H1 (cell line): ENCODE data around the gene LRRC4. TPM values are rescaled to one million over a fixed set of nuclear protein-coding genes. Genes with fewer than 3 reads are reported as not detected.

ENCODE experiments used
- CTCF ChIA-PET: fragments of 300-600 bp; sonication (Branson Sonifier 250); formaldehyde crosslinking; loops from one replicate; lab custom pipeline; 2021; ENCODE audit not compliant: partially characterized antibody; lab: Charles Lee
- POLR2A ChIA-PET: fragments of 300-600 bp; sonication (Branson Sonifier 250); formaldehyde crosslinking; loops from one replicate; lab custom pipeline; 2021; ENCODE audit warnings: inconsistent platforms; ENCODE audit not compliant: partially characterized antibody; lab: Charles Lee
- DNase-seq, 2 experiments: peaks; one replicate each; pipeline versions ENCODE4 v3.0.0 to v3.0.0-alpha.2; 2010 to 2022; ENCODE audit warnings: low spot score in 2 of 2, low read depth in 1 of 2, mixed read lengths in 1 of 2
- FAIRE-seq: peaks from 2 replicates; lab custom pipeline; 2011; peaks lifted over from hg19 to GRCh38; lab: Jason Lieb, UNC
- H2AFZ ChIP-seq: 2 replicates; pipeline ENCODE4 v1.8.1; 2012; ENCODE audit warnings: low read length, inconsistent platforms
- H2AK5ac ChIP-seq: 2 replicates; pipeline ENCODE4 v1.6.1; 2013; ENCODE audit warnings: low read depth, low read length
- H2BK120ac ChIP-seq: replicated peaks from 2 replicates; pipeline ENCODE3; 2013; ENCODE audit warnings: low read depth, low read length, inconsistent platforms
- H2BK12ac ChIP-seq: 2 replicates; pipeline ENCODE4 v1.6.1; 2013; ENCODE audit warnings: low read depth, low read length
- H2BK15ac ChIP-seq: 2 replicates; pipeline ENCODE4 v1.6.1; 2013; ENCODE audit warnings: low read length
- H2BK20ac ChIP-seq: 2 replicates; pipeline ENCODE4 v1.6.1; 2013; ENCODE audit warnings: low read length
- H2BK5ac ChIP-seq: 2 replicates; pipeline ENCODE4 v1.6.1; 2013; ENCODE audit warnings: low read depth, low read length
- H3K14ac ChIP-seq: 2 replicates; pipeline ENCODE4 v1.6.1; 2013; ENCODE audit warnings: inconsistent platforms; ENCODE audit not compliant: insufficient read length
- H3K18ac ChIP-seq: 2 replicates; pipeline ENCODE4 v1.6.1; 2013; ENCODE audit warnings: low read length; ENCODE audit errors: extremely low read depth
- H3K23ac ChIP-seq: 2 replicates; pipeline ENCODE4 v1.6.1; 2013; ENCODE audit warnings: inconsistent platforms; ENCODE audit not compliant: insufficient read length
- H3K23me2 ChIP-seq: 2 replicates; pipeline ENCODE4 v1.6.1; 2013; ENCODE audit warnings: low read depth, low read length
- H3K27ac ChIP-seq: 2 replicates; pipeline ENCODE4 v1.6.1; 2011; ENCODE audit warnings: low read depth, low read length, inconsistent platforms
- H3K27me3 ChIP-seq, 4 experiments: replicated peaks in 1 of 4; 1 replicate in 1 of 4; 2 replicates in 3 of 4; pipeline versions ENCODE4 v1.6.1 to v1.8.1; 2011 to 2013; ENCODE audit warnings: low read length in 3 of 4, mild to moderate bottlenecking in 3 of 4, inconsistent platforms in 2 of 4, mixed read lengths in 2 of 4, moderate library complexity in 1 of 4; ENCODE audit not compliant: control insufficient read depth in 3 of 4, insufficient read depth in 3 of 4; ENCODE audit errors: extremely low read depth in 1 of 4
- H3K36me3 ChIP-seq, 4 experiments: 2 replicates each; pipeline versions ENCODE4 v1.6.1 to v1.8.1; 2011 to 2013; ENCODE audit warnings: mild to moderate bottlenecking in 4 of 4, low read length in 3 of 4, moderate library complexity in 2 of 4, control low read depth in 1 of 4, inconsistent platforms in 1 of 4; ENCODE audit not compliant: insufficient read depth in 4 of 4, control insufficient read depth in 2 of 4
- H3K4ac ChIP-seq: replicated peaks from 2 replicates; pipeline ENCODE3; 2013; ENCODE audit warnings: low read length, low read depth, mixed read lengths, inconsistent platforms; ENCODE audit not compliant: insufficient read length
- H3K4me1 ChIP-seq, 4 experiments: replicated peaks in 1 of 4; 1 replicate in 1 of 4; 2 replicates in 3 of 4; pipeline versions ENCODE4 v1.6.1 to v1.8.1; 2011 to 2013; ENCODE audit warnings: low read length in 3 of 4, inconsistent platforms in 2 of 4, mixed read lengths in 1 of 4; ENCODE audit not compliant: insufficient read depth in 4 of 4, control insufficient read depth in 3 of 4
- H3K4me2 ChIP-seq, 2 experiments: 2 replicates each; pipeline versions ENCODE4 v1.6.1 to v1.8.1; 2011 to 2013; ENCODE audit warnings: low read depth in 2 of 2, low read length in 2 of 2, control low read depth in 1 of 2, inconsistent platforms in 1 of 2, mild to moderate bottlenecking in 1 of 2; ENCODE audit not compliant: insufficient read depth in 1 of 2
- H3K4me3 ChIP-seq, 4 experiments: fragments of 200-600, 300-600 bp in 1 of 4; sonication (generic), shearing (Covaris generic), sonication (Bioruptor Twin) in 1 of 4; 2 replicates each; pipeline versions ENCODE4 v1.5.1 to v1.8.1; 2011 to 2016; ENCODE audit warnings: low read length in 4 of 4, low read depth in 3 of 4, control low read depth in 2 of 4, inconsistent platforms in 2 of 4, mild to moderate bottlenecking in 2 of 4, mixed read lengths in 1 of 4, moderate library complexity in 1 of 4; ENCODE audit not compliant: insufficient read depth in 2 of 4; ENCODE audit errors: extremely low read depth in 1 of 4
- H3K56ac ChIP-seq: replicated peaks from 2 replicates; pipeline ENCODE3; 2013; ENCODE audit warnings: low read depth, mild to moderate bottlenecking, mixed read lengths, low read length, inconsistent platforms; ENCODE audit not compliant: insufficient read length
- H3K79me1 ChIP-seq: 2 replicates; pipeline ENCODE4 v1.6.1; 2013; ENCODE audit warnings: low read depth, low read length, control low read depth
- H3K79me2 ChIP-seq, 2 experiments: 2 replicates each; pipeline versions ENCODE4 v1.6.1 to v1.8.1; 2012 to 2013; ENCODE audit warnings: low read length in 2 of 2, mild to moderate bottlenecking in 2 of 2, inconsistent platforms in 1 of 2; ENCODE audit not compliant: insufficient read depth in 2 of 2, control insufficient read depth in 1 of 2
- H3K9ac ChIP-seq, 4 experiments: replicated peaks in 1 of 4; 1 replicate in 1 of 4; 2 replicates in 3 of 4; pipeline versions ENCODE4 v1.6.1 to v1.8.1; 2011 to 2013; ENCODE audit warnings: low read depth in 3 of 4, low read length in 3 of 4, control low read depth in 2 of 4, mild to moderate bottlenecking in 2 of 4, moderate library complexity in 2 of 4, inconsistent platforms in 1 of 4; ENCODE audit errors: extremely low read depth in 1 of 4
- H3K9me3 ChIP-seq, 2 experiments: 2 replicates each; pipeline versions ENCODE4 v1.6.1 to v1.8.1; 2012 to 2013; ENCODE audit warnings: mild to moderate bottlenecking in 2 of 2, moderate library complexity in 2 of 2, control low read depth in 1 of 2, inconsistent platforms in 1 of 2, low read depth in 1 of 2, low read length in 1 of 2, mixed read lengths in 1 of 2; ENCODE audit not compliant: insufficient read depth in 2 of 2
- H4K20me1 ChIP-seq, 2 experiments: replicated peaks in 1 of 2; 2 replicates each; pipeline versions ENCODE3 to v1.8.1; 2011 to 2013; ENCODE audit warnings: inconsistent platforms in 2 of 2, low read length in 2 of 2, mild to moderate bottlenecking in 1 of 2; ENCODE audit not compliant: insufficient read depth in 2 of 2, control insufficient read depth in 1 of 2
- H4K5ac ChIP-seq: 2 replicates; pipeline ENCODE4 v1.6.1; 2013; ENCODE audit warnings: low read length, low read depth, mixed read lengths, inconsistent platforms; ENCODE audit not compliant: insufficient read length
- H4K8ac ChIP-seq: 2 replicates; pipeline ENCODE4 v1.8.0; 2013; ENCODE audit warnings: mild to moderate bottlenecking, moderate library complexity, low read length, inconsistent platforms; ENCODE audit not compliant: insufficient read depth; ENCODE audit errors: extremely low read depth
- H4K91ac ChIP-seq: replicated peaks from 2 replicates; pipeline ENCODE3; 2013; ENCODE audit warnings: low read length, mixed read lengths, inconsistent platforms; ENCODE audit not compliant: insufficient read length
- BCL11A ChIP-seq, 2 experiments: IDR thresholded peaks; one replicate each; pipeline ENCODE4 v1.6.1; 2011; ENCODE audit warnings: low read depth in 2 of 2, low read length in 2 of 2, mild to moderate bottlenecking in 2 of 2
- KDM1A ChIP-seq: fragments of 200-600, 300-600 bp; sonication (generic); IDR thresholded peaks from 2 replicates; pipeline ENCODE4 v1.7.1; 2016; ENCODE audit warnings: mild to moderate bottlenecking, low read length, borderline replicate concordance
- WGBS, 2 experiments: shearing (Covaris generic) in 1 of 2; methylation state at CpG; one replicate each; pipeline versions ENCODE4 v1.1.6 to v1.1.7; 2013 to 2015; ENCODE audit warnings: low lambda C conversion rate in 2 of 2, mixed read lengths in 2 of 2, inconsistent platforms in 1 of 2, low coverage in 1 of 2, missing lambda C conversion rate in 1 of 2; ENCODE audit not compliant: insufficient replicate concordance in 2 of 2, insufficient coverage in 1 of 2, insufficient read length in 1 of 2; ENCODE audit errors: extremely low coverage in 1 of 2, missing lambda C conversion rate in 1 of 2; 5-methylcytosine and 5-hydroxymethylcytosine counted together
- polyA plus RNA-seq, 7 experiments: library from polyadenylated mRNA; depleted of rRNA in 3 of 7; stranded (reverse) in 5 of 7; unstranded in 2 of 7; fragments of >200 nt in 5 of 7; fragments of 200-250 nt in 2 of 7; gene quantifications; 1 replicate in 5 of 7; 2 replicates in 1 of 7; 4 replicates in 1 of 7; pipeline versions ENCODE4 v1.2.1 to v1.2.3, GENCODE V29; 2011 to 2013; ENCODE audit warnings: missing spikeins in 2 of 7, mixed read lengths in 2 of 7
- total RNA-seq: library from RNA; stranded (reverse); fragmentation: NEBNext Ultra II Directional; extraction: Animal tissue kit (Norgen Biotek cat#: 25700); gene quantifications from 2 replicates; pipeline ENCODE4 v1.2.1, GENCODE V29; 2021

LRRC4 gene
- total and polyA plus RNA-seq, 2 of the 8 experiments (the other 6 are each of a cell fraction or from before 2014, with no cell fraction given): 13.4 to 16.4 TPM

GRCh38 chr7:128004623-128005022 lies 26.6 kb downstream of the LRRC4 start:
- H3K27me3 ChIP-seq: no peaks in the 10 kb centered on the region
- no peak overlapping the region for H2BK20ac ChIP-seq
- H3K9me3 ChIP-seq: no peaks in the 10 kb centered on the region
- no peak overlapping the region for H3K18ac ChIP-seq
- H4K20me1 ChIP-seq: peaks cover 2 to 4% of the 10 kb centered on the region in 2 experiments
- no peak overlapping the region for H3K27ac ChIP-seq
- no peak overlapping the region for H4K8ac ChIP-seq
- no peak overlapping the region for H2AFZ ChIP-seq
- H3K9ac ChIP-seq: no peak overlapping the region
- POLR2A ChIA-PET: no interaction called here
- no peak overlapping the region for H3K14ac ChIP-seq
- H3K79me1 ChIP-seq: peaks cover under 1% of the 10 kb centered on the region; the same call in 1 of the 2 replicates
- CTCF ChIA-PET: interaction anchor here (1.7 to 2.0 kb wide), 3 partner anchors 10 to 15 kb away, joined by 3 to 9 read pairs (median 6); no protein-coding TSS in a partner anchor
- H3K23me2 ChIP-seq: no peaks in the 10 kb centered on the region
- H3K36me3 ChIP-seq: no peaks in the 10 kb centered on the region
- H3K4me2 ChIP-seq: no peak overlapping the region
- H2BK15ac ChIP-seq: no peak overlapping the region
- WGBS, 2 experiments: 87% methylated on average over 6 of the region's 6 CpGs; no CpG with 5 or more reads in 1 of the 2 experiments
- DNase-seq (no peak), FAIRE-seq (no peak)
- no peak overlapping the region for H2BK5ac ChIP-seq
- H3K4me3 ChIP-seq: no peak overlapping the region
- H4K91ac ChIP-seq: no peak overlapping the region
- H3K4me1 ChIP-seq: no peaks in the 10 kb centered on the region; a peak in 1 of 7 replicates
- H3K4ac ChIP-seq: no peak overlapping the region
- no peak overlapping the region for H2BK120ac ChIP-seq
- H3K23ac ChIP-seq: no peak overlapping the region
- no peaks in the 10 kb centered on the region for H3K79me2 ChIP-seq
- no peak overlapping the region for H3K56ac ChIP-seq
- H2AK5ac ChIP-seq: no peak overlapping the region
- TF ChIP-seq BCL11A (IDR thresholded peaks at IDR 0.05; ENCODE audit: low read depth in 2 of 2, low read length in 2 of 2) (no peak), KDM1A (no peak)
- H4K5ac ChIP-seq: no peak overlapping the region
- no peak overlapping the region for H2BK12ac ChIP-seq
